ENCODE results near the gene CDC42BPB.

The CDC42BPB gene

DNA sequence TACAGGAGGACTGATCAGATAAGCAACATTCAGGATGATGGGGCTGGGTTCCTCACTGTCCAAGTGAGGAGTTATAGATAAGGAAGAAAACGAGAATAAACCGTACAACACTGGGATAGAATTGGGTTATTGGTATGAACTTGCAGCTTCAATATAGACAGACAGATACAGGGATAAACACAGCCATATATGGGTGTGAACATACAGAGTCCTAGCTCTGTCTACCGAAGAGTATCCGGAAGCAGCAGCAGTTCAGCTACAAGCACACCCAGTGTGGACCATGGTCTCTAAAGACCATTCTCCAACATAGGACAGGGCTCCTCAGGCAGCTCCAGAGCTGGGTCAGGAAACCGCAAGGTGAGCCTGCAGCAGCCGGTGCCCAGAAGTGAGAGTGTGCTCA lies 40.8 kb downstream of the CDC42BPB start:
- no peak overlapping the region for H3K4me3 ChIP-seq (ENCODE audit: low read length)
- DNase-seq (ENCODE audit: low read depth, low spot score), result no peak
- H3K27ac ChIP-seq (ENCODE audit: low read length), result no peak overlapping the region
- no peaks in the 10 kb centered on the region for H3K27me3 ChIP-seq (ENCODE audit: control insufficient read depth, insufficient read depth, low read length)
- no peaks in the 10 kb centered on the region for H3K9me3 ChIP-seq (ENCODE audit: control insufficient read depth, insufficient read depth, low read length)
- no CpG with 5 or more reads among the region's 6 CpGs for WGBS (ENCODE audit: insufficient coverage, insufficient read length)
- no peaks in the 10 kb centered on the region for H3K36me3 ChIP-seq (ENCODE audit: control insufficient read depth, insufficient read depth, low read length)
- peaks cover 2% of the 10 kb centered on the region for H3K4me1 ChIP-seq (ENCODE audit: control insufficient read depth, insufficient read depth, low read length)

DNA sequence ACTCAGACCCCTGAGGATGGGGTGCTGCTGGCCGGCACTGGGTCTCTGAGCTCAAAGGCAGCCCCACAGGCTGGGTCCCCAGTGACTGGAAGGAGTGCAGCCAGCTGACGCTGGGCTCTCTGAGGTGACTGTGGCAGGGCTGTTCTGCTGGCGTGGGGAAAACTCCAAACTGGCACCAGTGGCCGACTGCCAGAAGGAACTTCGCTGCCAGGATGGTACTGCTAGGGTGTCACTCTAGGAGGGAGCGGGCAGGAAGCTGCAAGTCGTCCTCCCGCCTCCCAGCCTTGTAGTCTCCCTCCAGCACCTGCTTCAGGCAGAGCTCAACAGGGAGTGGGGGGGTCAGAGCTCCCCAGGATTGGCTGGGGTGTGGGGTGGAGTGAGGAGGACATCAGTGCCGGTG lies 41.3 kb downstream of the CDC42BPB start:
- no peak overlapping the region for H3K4me3 ChIP-seq (ENCODE audit: low read length)
- H3K27me3 ChIP-seq (ENCODE audit: control insufficient read depth, insufficient read depth, low read length), result no peaks in the 10 kb centered on the region
- peaks cover 2% of the 10 kb centered on the region for H3K4me1 ChIP-seq (ENCODE audit: control insufficient read depth, insufficient read depth, low read length)
- no peaks in the 10 kb centered on the region for H3K36me3 ChIP-seq (ENCODE audit: control insufficient read depth, insufficient read depth, low read length)
- no peak overlapping the region for H3K27ac ChIP-seq (ENCODE audit: low read length)
- WGBS (ENCODE audit: insufficient coverage, insufficient read length), result no CpG with 5 or more reads among the region's 9 CpGs
- DNase-seq (ENCODE audit: low read depth, low spot score), result no peak
- H3K9me3 ChIP-seq (ENCODE audit: control insufficient read depth, insufficient read depth, low read length), result no peaks in the 10 kb centered on the region

DNA sequence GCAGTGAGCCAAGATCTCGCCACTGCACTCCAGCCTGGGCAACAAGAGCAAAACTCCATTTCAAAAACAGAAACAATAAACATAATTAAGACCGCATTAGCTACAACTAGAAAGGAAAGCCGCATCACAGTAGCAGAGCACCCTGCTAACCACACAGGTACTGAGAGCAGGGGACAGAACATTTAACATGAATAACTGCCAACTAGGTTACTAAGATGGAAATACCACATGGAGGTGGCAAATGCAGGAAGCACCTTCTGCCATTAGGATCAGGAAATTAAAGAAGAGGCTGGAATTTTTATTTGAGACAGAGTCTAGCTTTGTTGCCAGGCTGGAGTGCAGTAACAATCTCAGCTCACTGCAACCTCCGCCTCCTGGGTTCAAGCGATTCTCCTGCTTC lies 41.9 kb downstream of the CDC42BPB start:
- WGBS (ENCODE audit: insufficient coverage, insufficient read length), result no CpG with 5 or more reads among the region's 5 CpGs
- H3K27me3 ChIP-seq (ENCODE audit: control insufficient read depth, insufficient read depth, low read length), result no peaks in the 10 kb centered on the region
- peaks cover 2% of the 10 kb centered on the region for H3K4me1 ChIP-seq (ENCODE audit: control insufficient read depth, insufficient read depth, low read length)
- no peak overlapping the region for H3K27ac ChIP-seq (ENCODE audit: low read length)
- H3K4me3 ChIP-seq (ENCODE audit: low read length), result no peak overlapping the region
- H3K9me3 ChIP-seq (ENCODE audit: control insufficient read depth, insufficient read depth, low read length), result no peaks in the 10 kb centered on the region
- no peaks in the 10 kb centered on the region for H3K36me3 ChIP-seq (ENCODE audit: control insufficient read depth, insufficient read depth, low read length)
- DNase-seq (ENCODE audit: low read depth, low spot score), result no peak

- no peaks in the 10 kb centered on the region for H3K36me3 ChIP-seq (ENCODE audit: control insufficient read depth, insufficient read depth, low read length)
- no peaks in the 10 kb centered on the region for H3K27me3 ChIP-seq (ENCODE audit: control insufficient read depth, insufficient read depth, low read length)
- DNase-seq (ENCODE audit: low read depth, low spot score), result no peak
- H3K4me3 ChIP-seq (ENCODE audit: low read length), result no peak overlapping the region
- H3K4me1 ChIP-seq (ENCODE audit: control insufficient read depth, insufficient read depth, low read length), result peaks cover 2% of the 10 kb centered on the region
- no CpG with 5 or more reads among the region's 11 CpGs for WGBS (ENCODE audit: insufficient coverage, insufficient read length)
- H3K27ac ChIP-seq (ENCODE audit: low read length), result no peak overlapping the region
- no peaks in the 10 kb centered on the region for H3K9me3 ChIP-seq (ENCODE audit: control insufficient read depth, insufficient read depth, low read length)
These were observed 42.7 kb downstream of the CDC42BPB start for GRCh38 chr14:103014466-103015228.

DNA sequence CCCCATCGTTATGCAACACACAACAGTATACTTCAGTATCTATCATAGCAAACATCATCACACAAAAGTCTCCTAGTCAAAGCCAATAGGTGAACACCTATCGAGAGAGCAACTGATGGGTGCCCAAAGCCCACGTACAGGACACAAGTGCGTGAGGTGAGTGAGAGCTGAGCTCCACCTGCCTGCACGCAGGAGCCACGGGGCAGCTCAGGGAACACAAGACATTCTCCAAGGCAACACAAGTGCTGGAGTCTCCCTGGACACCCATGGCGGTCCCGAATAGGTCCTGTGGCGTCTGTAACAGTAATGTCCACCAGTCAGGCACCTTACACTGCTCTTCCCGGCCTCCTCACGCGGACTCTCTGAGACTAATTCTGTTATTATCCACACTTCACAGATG lies 44.3 kb downstream of the CDC42BPB start:
- Histone ChIP-seq H3K27me3 (ENCODE audit: control insufficient read depth, insufficient read depth, low read length) (no peaks in the 10 kb centered on the region), H3K9me3 (ENCODE audit: control insufficient read depth, insufficient read depth, low read length) (no peaks in the 10 kb centered on the region), H3K27ac (ENCODE audit: low read length) (no peak overlapping the region), H3K36me3 (ENCODE audit: control insufficient read depth, insufficient read depth, low read length) (no peaks in the 10 kb centered on the region), H3K4me1 (ENCODE audit: control insufficient read depth, insufficient read depth, low read length) (peaks cover 2% of the 10 kb centered on the region), H3K4me3 (ENCODE audit: low read length) (no peak overlapping the region)
- no CpG with 5 or more reads among the region's 12 CpGs for WGBS (ENCODE audit: insufficient coverage, insufficient read length)
- no peak for DNase-seq (ENCODE audit: low read depth, low spot score)

DNA sequence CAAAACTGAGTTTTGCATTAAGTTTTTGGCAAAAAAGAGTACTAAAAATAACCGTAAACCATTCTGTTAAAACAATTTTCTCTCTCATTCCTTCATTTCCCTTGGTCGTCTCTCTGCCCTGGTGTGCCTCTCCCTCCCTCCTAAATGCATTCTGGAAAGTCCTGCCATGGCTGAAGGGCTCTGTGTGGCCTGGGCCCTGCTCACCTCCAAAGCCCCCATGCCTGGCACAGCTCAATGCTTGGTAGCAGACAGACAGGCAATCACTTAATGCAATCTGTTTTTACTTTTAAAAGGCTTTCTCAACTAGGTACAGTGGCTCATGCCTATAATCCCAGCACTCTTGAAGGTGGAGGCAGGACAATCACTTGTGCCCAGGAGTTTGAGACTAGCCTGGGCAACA lies 47.8 kb downstream of the CDC42BPB start:
- Histone ChIP-seq H3K4me1 (ENCODE audit: control insufficient read depth, insufficient read depth, low read length) (no peaks in the 10 kb centered on the region), H3K36me3 (ENCODE audit: control insufficient read depth, insufficient read depth, low read length) (no peaks in the 10 kb centered on the region), H3K27ac (ENCODE audit: low read length) (no peak overlapping the region), H3K9me3 (ENCODE audit: control insufficient read depth, insufficient read depth, low read length) (no peaks in the 10 kb centered on the region), H3K27me3 (ENCODE audit: control insufficient read depth, insufficient read depth, low read length) (no peaks in the 10 kb centered on the region), H3K4me3 (ENCODE audit: low read length) (no peak overlapping the region)
- WGBS (ENCODE audit: insufficient coverage, insufficient read length), result no CpG with 5 or more reads among the region's 2 CpGs
- no peak for DNase-seq (ENCODE audit: low read depth, low spot score)

DNA sequence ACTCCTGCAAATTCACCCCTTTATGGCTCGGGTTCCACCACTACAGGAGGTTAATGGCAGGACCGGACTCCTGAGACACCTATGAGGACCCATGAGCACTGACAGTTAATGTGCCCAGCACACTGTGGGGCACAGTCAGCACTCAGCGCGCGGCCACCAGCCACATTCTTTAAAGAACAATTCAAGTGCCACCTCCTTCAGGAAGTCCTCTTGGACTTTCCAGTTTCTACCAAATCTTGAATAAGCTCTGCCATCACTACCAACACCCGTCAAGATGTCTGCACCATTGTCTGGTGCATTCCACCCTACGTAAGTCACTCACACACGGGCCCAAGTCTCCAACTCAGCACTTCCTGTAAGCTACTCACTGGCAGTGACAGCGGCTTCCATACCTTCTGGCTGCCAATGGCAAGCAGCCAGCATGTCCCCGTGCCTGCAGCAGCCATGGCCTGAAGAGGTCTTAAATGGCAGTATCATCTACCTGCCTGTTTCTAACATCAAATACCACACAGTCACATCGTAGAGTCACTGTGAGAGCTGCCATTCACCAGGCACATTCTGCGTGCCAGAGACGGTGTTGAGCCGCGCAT lies 48.5 kb downstream of the CDC42BPB start:
- H3K27me3 ChIP-seq (ENCODE audit: control insufficient read depth, insufficient read depth, low read length), result no peaks in the 10 kb centered on the region
- no peaks in the 10 kb centered on the region for H3K9me3 ChIP-seq (ENCODE audit: control insufficient read depth, insufficient read depth, low read length)
- no peak for DNase-seq (ENCODE audit: low read depth, low spot score)
- WGBS (ENCODE audit: insufficient coverage, insufficient read length), result no CpG with 5 or more reads among the region's 15 CpGs
- 0 out of 2 replicates have a peak, but pooled peaks cover 1% of the 10 kb centered on the region for H3K36me3 ChIP-seq (ENCODE audit: control insufficient read depth, insufficient read depth, low read length)
- no peak overlapping the region for H3K4me3 ChIP-seq (ENCODE audit: low read length)
- no peaks in the 10 kb centered on the region for H3K4me1 ChIP-seq (ENCODE audit: control insufficient read depth, insufficient read depth, low read length)
- no peak overlapping the region for H3K27ac ChIP-seq (ENCODE audit: low read length)

DNA sequence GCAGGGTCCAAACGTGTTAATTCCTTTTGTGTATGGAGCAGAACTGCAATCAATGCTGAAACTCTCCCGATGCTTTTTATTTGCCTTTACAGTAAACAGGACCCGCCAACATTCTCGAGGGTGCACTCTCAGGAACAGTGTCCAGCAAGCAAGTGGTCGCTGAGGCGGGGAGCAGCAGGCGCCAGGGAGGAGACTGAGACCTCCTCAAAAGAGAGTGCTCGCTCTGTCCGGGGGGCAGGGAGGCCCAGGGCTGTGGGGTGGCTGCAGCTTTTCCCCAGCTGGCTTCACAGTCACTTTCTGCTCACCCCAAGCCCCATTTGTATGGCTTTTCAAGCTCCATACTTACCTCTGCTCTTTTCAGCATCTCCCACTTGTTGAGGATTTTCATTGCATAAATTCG lies 49.2 kb downstream of the CDC42BPB start:
- Histone ChIP-seq H3K4me1 (ENCODE audit: control insufficient read depth, insufficient read depth, low read length) (no peaks in the 10 kb centered on the region), H3K9me3 (ENCODE audit: control insufficient read depth, insufficient read depth, low read length) (no peaks in the 10 kb centered on the region), H3K36me3 (ENCODE audit: control insufficient read depth, insufficient read depth, low read length) (0 out of 2 replicates have a peak, but pooled peaks cover 3% of the 10 kb centered on the region), H3K27ac (ENCODE audit: low read length) (no peak overlapping the region), H3K27me3 (ENCODE audit: control insufficient read depth, insufficient read depth, low read length) (no peaks in the 10 kb centered on the region), H3K4me3 (ENCODE audit: low read length) (no peak overlapping the region)
- no CpG with 5 or more reads among the region's 10 CpGs for WGBS (ENCODE audit: insufficient coverage, insufficient read length)
- DNase-seq (ENCODE audit: low read depth, low spot score), result no peak

- H3K4me3 ChIP-seq (ENCODE audit: low read length), result no peak overlapping the region
- no peaks in the 10 kb centered on the region for H3K9me3 ChIP-seq (ENCODE audit: control insufficient read depth, insufficient read depth, low read length)
- H3K36me3 ChIP-seq (ENCODE audit: control insufficient read depth, insufficient read depth, low read length), result 0 out of 2 replicates have a peak, but pooled peaks cover 4% of the 10 kb centered on the region
- WGBS (ENCODE audit: insufficient coverage, insufficient read length), result no CpG with 5 or more reads among the region's 14 CpGs
- no peaks in the 10 kb centered on the region for H3K4me1 ChIP-seq (ENCODE audit: control insufficient read depth, insufficient read depth, low read length)
- no peaks in the 10 kb centered on the region for H3K27me3 ChIP-seq (ENCODE audit: control insufficient read depth, insufficient read depth, low read length)
- no peak overlapping the region for H3K27ac ChIP-seq (ENCODE audit: low read length)
- no peak for DNase-seq (ENCODE audit: low read depth, low spot score)
These were observed 49.8 kb downstream of the CDC42BPB start for GRCh38 chr14:103007555-103007954.

DNA sequence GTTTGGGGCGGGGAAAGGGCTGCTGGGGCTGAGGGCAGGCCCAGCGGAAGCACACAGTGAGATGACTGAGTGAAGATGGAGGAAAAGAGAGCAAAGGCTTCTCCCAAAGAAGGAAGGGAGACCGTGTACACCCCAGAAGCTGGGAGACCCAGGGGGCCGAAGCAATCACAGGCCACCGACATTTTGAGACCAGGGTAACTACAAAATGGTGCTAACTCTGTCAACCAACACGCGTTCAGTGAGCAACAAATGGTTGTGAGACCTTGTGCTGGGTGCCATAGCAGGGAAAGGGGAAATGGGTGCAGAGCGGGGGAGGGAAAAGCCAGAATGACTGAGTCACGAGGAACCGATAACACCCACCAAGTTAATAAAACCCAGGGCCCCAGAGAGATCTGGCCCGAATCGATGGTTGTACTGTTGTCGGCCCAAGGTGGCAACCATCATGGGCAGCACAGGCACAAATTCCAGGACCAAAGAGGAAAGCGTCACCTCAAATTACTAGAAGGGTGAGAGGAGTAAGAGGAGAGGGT lies 50.3 kb downstream of the CDC42BPB start:
- DNase-seq (ENCODE audit: low read depth, low spot score), result no peak
- Histone ChIP-seq H3K4me3 (ENCODE audit: low read length) (no peak overlapping the region), H3K27me3 (ENCODE audit: control insufficient read depth, insufficient read depth, low read length) (no peaks in the 10 kb centered on the region), H3K9me3 (ENCODE audit: control insufficient read depth, insufficient read depth, low read length) (no peaks in the 10 kb centered on the region), H3K27ac (ENCODE audit: low read length) (no peak overlapping the region), H3K36me3 (ENCODE audit: control insufficient read depth, insufficient read depth, low read length) (0 out of 2 replicates have a peak, but pooled peaks cover 6% of the 10 kb centered on the region), H3K4me1 (ENCODE audit: control insufficient read depth, insufficient read depth, low read length) (no peaks in the 10 kb centered on the region)
- no CpG with 5 or more reads among the region's 14 CpGs for WGBS (ENCODE audit: insufficient coverage, insufficient read length)
